Erythroblast (primary cell): ENCODE measurements around the gene TET1.
"Not testable (repeated sequence)": the region's sequence is repeated elsewhere in the genome, so short reads cannot be mapped to it uniquely, and the experiment has no call there.

Source experiments
- DNase-seq, 2 experiments: peaks; one replicate each; lab custom pipeline; 2025; lab: John Stamatoyannopoulos, UW
- GATA1 ChIP-seq: IDR thresholded peaks from 2 replicates; pipeline ENCODE4 v1.6.1; 2011; ENCODE audit warnings: low read depth, mild to moderate bottlenecking, control low read depth, low read length, moderate library complexity
- POLR2A ChIP-seq: IDR thresholded peaks from 2 replicates; pipeline ENCODE4 v1.6.1; 2011; ENCODE audit warnings: mild to moderate bottlenecking, low read length

TET1 gene

DNA sequence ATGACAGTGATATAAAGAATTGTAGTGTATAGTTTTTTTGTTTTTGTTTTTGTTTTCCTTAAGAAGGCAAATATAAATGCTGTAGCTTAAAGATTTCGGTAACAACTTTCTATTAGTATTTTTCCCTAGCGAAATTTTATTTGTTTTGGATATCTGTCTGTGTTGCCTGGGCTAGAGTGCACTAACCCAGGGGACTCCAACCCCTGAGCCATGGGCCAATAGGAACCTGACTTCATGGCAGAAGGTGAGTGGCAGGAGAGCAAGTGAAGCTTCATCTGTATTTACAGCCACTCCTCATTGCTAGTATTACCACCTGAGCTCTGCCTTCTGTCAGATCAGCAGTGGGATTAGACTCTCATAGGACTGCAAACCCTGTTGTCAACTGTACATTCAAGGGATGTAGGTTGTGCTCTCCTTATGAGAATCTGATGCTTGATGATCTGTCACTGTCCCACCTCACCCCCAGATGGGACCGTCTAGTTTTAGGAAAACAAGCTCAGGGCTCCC lies 95.5 kb downstream of the TET1 start:
- TF ChIP-seq GATA1 = no peak
- TF ChIP-seq POLR2A = no peak
- DNase-seq = no peak

DNA sequence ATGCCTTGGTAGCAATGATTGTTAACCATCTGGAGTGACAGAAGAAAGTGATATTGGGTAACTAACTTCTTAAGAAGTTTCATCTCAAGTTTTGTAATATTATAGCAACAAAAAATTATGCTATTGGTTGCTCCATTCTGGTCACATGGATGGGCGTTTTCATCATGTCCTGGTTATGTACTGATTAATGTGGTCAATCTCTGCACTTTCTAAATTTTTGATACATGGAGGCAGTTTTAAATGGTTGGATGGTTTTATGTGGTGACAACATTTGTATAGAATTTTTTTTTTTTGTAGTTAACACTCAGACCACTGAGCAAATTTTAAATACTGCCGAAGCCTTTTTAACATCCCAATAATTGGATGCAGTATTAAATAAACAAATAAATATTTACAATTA lies 105.7 kb downstream of the TET1 start:
- TF ChIP-seq GATA1 (no peak), POLR2A (no peak)
- no peak for DNase-seq

DNA sequence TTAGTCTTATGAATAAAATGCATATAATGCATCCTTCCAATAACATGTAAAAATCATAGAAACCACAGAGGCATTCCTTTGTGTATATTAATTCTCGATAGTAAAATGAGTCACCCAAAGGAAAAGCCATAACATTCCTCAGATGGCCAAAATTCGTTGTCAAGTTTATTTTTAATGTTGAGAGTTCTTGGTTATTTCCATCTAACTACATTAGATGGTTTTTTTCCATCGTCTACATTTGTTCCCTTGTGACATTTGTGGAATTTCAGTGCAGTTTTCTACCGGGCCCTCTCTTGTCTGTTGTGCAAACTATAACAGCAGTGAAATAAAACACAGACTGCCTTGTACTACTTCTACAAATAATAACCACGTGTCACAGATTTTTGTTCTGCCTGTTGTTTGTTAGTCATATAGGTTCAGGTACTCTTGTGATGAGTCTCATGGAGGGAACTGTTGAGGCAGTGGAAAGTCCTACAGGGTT lies 106.2 kb downstream of the TET1 start:
- TF ChIP-seq GATA1 = no peak
- TF ChIP-seq POLR2A = no peak
- no peak for DNase-seq

DNA sequence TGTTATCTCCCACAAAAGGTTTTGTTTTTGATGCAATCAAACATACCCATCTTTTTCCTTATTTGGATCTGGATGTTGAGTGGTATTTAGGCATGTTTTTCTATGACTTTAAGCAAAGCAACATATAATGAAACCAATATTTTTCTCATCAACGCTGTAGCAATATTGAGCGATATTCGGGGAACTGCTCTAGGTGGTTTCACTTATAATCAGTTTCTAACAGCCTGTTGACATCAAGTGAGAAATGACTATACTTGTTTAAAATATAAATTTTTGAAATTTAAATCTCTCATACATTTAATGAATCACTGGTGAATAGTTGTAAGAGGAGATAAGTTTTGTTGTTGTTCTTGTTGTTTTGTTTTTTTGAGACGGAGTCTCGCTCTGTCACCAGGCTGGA lies 108.1 kb downstream of the TET1 start:
- TF ChIP-seq GATA1 (no peak), POLR2A (no peak)
- no peak for DNase-seq

DNA sequence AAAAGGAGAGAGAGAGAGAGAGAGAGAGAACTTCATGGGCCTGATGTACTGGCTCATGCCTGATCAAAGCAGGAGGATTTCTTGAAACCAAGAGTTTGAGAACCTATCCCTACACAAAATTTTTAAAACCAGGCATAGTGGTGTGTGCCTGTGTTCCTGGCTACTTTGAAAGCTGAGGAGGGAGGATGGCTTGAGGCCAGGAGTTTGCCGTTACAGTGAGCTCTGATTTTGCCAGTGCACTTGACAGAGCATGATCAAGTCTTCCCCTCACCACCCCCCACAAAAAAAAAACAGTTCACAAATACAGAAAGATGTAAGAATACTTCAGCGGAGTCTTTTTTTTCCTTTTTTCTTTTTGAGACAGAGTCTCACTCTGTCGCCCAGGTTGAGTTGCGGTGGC lies 108.8 kb downstream of the TET1 start:
- DNase-seq = no peak
- no peak for TF ChIP-seq POLR2A
- TF ChIP-seq GATA1 = no peak

DNA sequence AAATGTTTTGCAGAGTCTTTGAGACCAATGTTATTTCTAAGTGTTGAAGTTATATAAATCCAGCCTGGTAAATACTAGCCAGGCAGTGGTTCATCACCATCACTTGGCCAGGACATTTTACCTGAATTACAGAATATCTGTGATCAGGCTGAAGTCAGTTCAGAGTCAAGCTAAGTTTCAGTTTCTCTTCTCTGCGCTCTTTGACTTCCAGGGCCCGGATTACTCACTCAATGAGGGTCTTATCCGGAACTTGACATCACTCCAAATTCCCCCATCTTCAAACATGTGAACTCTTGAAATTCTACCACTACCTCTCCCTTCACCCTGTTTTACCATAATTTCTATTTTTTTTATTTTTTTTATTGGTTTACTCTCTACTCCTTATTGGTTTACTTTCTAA lies 124.3 kb downstream of the TET1 start:
- no peak for DNase-seq
- TF ChIP-seq POLR2A (no peak), GATA1 (no peak)

DNA sequence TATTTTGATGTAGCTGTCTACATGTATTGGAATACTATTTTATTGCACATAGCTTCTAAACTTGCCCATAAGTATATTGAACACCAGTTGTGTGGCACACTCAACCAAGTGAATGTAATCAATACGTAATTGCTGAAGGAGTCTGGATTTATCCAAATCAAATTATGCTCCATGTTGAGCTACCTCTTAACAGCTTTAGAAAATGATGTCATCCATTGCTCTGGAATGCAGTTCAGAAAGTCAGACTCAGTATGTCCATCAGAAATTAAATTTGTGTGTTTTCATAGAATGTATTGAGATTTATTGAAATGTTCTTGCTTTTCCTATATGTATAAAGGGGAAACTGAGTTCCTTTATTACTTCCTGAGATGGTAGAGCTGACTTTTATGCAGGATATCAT lies 135.9 kb downstream of the TET1 start:
- DNase-seq = no peak
- no peak for TF ChIP-seq POLR2A
- no peak for TF ChIP-seq GATA1

DNA sequence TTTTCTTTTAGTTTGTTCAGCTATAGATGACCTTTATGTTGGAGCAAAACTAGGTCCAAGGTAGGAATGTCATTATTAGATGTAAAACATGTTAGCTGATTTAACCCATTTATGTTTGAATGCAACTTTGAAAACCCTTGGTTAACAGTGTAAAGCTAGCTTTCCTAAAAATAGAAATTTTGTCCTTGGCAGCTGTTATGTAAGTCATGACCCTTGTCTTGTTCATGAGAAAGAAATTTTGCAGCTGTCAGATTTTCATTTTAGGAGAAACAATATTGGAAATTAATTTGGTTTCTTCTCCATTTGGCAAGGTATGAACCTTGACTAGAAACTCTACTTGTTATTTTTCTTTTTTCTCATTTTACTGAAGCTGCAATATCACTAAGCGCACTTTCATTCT lies 137.0 kb downstream of the TET1 start:
- no peak for DNase-seq
- TF ChIP-seq GATA1 (no peak), POLR2A (no peak)

DNA sequence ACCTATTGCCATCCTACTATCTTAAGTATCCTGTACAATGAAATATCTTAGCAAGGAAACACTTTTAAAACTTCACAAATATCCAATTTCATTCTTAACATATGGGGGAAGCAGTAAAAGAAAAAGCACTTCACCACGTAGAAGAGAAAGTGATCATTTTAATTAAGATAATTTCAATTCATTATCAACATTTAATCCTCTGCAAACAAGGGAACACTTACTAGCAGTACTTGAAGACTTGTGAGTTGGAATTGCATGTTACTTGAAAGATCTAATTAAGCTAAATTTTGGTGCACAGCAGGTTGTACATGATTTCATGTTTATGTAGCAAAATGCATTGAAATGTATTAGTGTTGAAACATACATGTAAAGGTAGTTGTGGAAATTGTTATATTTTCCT lies 140.1 kb downstream of the TET1 start:
- no peak for TF ChIP-seq POLR2A
- TF ChIP-seq GATA1 = no peak
- DNase-seq = no peak

DNA sequence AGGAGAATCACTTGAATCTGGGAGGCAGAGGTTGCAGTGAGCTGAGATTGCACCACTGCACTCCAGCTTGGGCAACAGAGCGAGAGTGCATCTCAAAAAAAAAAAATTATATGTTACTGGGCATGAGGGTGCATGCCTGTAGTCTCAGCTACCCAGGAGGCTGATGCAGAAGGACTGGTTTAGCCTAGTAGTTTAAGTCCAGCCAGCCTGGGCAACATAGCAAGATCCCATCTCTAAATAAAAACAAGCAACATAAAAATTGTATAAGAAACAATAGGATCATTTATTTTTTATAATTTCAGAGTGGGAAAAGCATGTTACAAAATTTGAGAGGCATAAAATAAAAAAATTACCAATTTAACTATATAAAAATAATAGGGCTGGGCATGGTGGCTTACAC lies 145.4 kb downstream of the TET1 start:
- no peak for DNase-seq

DNA sequence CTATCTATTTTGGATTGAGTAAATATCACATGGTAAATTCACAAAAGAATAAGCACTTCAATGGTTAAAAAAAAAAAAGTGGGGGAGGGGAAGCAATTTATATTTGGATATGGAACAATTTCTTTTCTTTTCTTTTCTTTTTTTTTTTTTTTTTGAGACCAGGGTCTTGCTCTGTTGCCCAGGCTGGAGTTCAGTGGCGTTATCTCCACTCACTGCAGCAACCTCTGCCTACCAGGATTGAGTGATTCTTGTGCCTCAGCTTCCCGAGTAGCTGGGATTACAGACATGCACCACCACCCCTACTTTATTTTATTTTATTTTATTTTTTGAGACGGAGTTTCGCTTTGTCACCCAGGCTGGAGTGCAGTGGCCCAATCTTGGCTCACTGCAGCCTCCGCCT lies 148.8 kb downstream of the TET1 start:
- DNase-seq = not testable (repeated sequence)

More for the DNA sequence above, 145.4 kb downstream of the TET1 start:
- TF ChIP-seq POLR2A (no peak), GATA1 (no peak)

DNA sequence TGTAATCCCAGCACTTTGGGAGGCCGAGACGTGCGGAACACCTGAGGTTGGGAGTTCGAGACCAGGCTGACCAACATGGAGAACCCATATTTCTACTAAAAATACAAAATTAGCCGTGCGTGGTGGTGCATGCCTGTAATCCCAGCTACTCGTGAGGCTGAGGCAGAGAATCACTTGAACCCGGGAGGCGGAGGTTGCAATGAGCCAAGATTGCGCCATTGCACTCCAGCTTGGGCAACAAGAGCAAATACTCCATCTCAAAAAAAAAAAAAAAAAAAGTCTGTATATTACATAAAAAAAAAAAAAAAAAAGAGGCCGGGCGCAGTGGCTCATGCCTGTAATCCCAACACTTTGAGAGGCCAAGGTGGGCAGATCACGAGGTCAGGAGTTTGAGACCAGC lies 152.9 kb downstream of the TET1 start:
- DNase-seq = not testable (repeated sequence)

DNA sequence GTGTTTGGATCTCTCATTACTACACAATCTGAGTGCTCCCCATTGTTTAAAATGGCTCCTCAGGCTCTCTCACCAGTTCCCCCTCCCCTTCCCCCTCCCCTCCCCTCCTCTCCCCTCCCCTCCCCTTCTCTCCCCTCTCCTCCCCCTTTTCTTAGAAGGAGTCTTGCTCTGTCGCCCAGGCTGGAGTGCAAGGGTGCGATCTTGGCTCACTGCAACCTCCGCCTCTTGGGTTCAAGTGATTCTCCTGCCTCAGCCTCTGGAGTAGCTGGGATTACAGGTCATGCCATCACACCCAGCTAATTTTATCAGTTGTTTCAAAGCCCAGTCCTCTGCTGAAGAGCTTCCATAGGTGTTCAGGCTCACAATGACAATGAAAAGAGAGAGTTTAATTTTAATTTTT lies 157.3 kb downstream of the TET1 start:
- no peak for DNase-seq

DNA sequence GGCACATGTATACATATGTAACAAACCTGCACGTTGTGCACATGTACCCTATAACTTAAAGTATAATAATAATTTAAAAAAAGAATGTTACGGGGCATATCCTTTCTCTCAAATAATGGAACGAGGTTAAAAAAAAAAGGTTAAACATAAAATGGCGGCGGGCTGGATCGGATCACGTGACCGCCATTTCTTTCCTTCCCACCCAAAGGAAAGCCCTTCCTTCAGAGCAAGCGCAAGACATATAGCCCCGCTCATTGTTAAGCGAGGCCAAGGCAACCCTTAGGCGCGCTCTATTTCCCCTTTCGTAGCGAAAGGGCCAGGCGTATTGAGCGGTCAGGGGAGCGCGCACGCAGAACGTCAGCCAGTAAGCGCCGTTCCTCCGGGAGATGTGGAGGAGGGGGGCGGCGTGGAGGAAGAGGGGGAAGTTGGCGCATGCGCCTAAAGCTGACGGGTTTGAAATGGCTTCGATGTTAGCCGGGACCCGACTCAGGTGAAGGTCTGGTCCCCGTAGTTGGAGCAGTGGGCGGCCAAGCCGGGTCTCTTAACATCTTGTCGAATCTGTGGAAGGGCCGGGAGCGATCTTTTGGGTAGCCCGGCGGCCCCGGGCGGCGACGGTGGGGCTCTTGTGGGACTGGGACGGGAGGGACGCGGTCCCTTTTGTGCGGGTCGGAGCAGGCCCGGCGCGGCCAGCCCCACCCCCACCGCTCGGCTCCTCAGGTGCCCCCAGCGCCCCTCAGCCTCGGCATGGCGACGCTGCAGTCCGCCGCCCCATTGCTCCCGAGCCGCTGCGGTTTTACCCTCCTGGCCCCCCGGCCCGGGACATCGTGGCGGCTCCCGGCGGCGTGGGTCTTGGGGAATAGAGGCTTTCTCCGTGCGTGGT lies 160.9 kb downstream of the TET1 start, which contains the start of gene CCAR1:
CCAR1 (plus strand) TSS at position 447 of the 880 bp plus-strand sequence. CDS start 1,266 bp downstream, outside the sequence.
- TF ChIP-seq POLR2A (peak; percentile 89), GATA1 (no peak)
- DNase-seq = peak; percentile 98

More for the DNA sequence above, 157.3 kb downstream of the TET1 start:
- TF ChIP-seq POLR2A (no peak), GATA1 (no peak)
